Parathyroid adenoma (tissue), 2 donors: ENCODE measurements around the gene IMMP2L.
"Not testable (repeated sequence)": the region's sequence is repeated elsewhere in the genome, so short reads cannot be mapped to it uniquely, and the experiment has no call there.

Experiments used
- H2AFZ ChIP-seq: fragments of 300-600 bp; sonication (generic); one replicate; pipeline ENCODE4 v1.7.0; 2017; ENCODE audit warnings: antibody characterized with exemption, mild to moderate bottlenecking
- H3K27ac ChIP-seq: fragments of 300-600 bp; sonication (generic); one replicate; pipeline ENCODE4 v1.7.0; 2017
- H3K27me3 ChIP-seq: fragments of 300-600 bp; sonication (generic); one replicate; pipeline ENCODE4 v1.7.0; 2017; ENCODE audit warnings: low read length; ENCODE audit not compliant: control insufficient read depth, insufficient read depth
- H3K36me3 ChIP-seq: fragments of 300-600 bp; sonication (generic); one replicate; pipeline ENCODE4 v1.7.0; 2017; ENCODE audit warnings: low read length; ENCODE audit not compliant: control insufficient read depth, insufficient read depth
- H3K4me1 ChIP-seq: fragments of 300-600 bp; sonication (generic); one replicate; pipeline ENCODE4 v1.7.0; 2017; ENCODE audit warnings: control low read depth
- H3K4me2 ChIP-seq: fragments of 300-600 bp; sonication (generic); one replicate; pipeline ENCODE4 v1.7.0; 2017; ENCODE audit warnings: low read length
- H3K4me3 ChIP-seq: fragments of 300-600 bp; sonication (generic); one replicate; pipeline ENCODE4 v1.7.0; 2017; ENCODE audit warnings: low read depth, low read length
- H3K79me2 ChIP-seq: fragments of 300-600 bp; sonication (generic); one replicate; pipeline ENCODE4 v1.7.0; 2017; ENCODE audit warnings: control low read depth
- H3K9ac ChIP-seq: fragments of 300-600 bp; sonication (generic); one replicate; pipeline ENCODE4 v1.7.0; 2017; ENCODE audit warnings: mild to moderate bottlenecking
- H3K9me3 ChIP-seq: fragments of 300-600 bp; sonication (generic); one replicate; pipeline ENCODE4 v1.7.0; 2017; ENCODE audit warnings: low read length; ENCODE audit not compliant: control insufficient read depth
- CTCF ChIP-seq: fragments of 300-600 bp; sonication (generic); IDR thresholded peaks from one replicate; pipeline ENCODE4 v1.7.0; 2017; ENCODE audit warnings: antibody characterized with exemption, mild to moderate bottlenecking
- donor health status: primary hyperparathyroidism.

Gene IMMP2L

GRCh38 chr7:111586711-111587409 is 24.6 kb upstream of the IMMP2L start:
- H3K27me3 ChIP-seq, result no peaks in the 10 kb centered on the region
- H3K4me3 ChIP-seq, result no peak overlapping the region
- H3K36me3 ChIP-seq, result no peaks in the 10 kb centered on the region
- no peak overlapping the region for H3K27ac ChIP-seq
- no peak overlapping the region for H3K4me2 ChIP-seq
- no peak overlapping the region for H3K9ac ChIP-seq
- H3K9me3 ChIP-seq, result no peaks in the 10 kb centered on the region
- no peak overlapping the region for H2AFZ ChIP-seq
- TF ChIP-seq CTCF, result no peak
- H3K79me2 ChIP-seq, result no peaks in the 10 kb centered on the region
- H3K4me1 ChIP-seq, result no peaks in the 10 kb centered on the region

GRCh38 chr7:111581784-111582488 is 19.6 kb upstream of the IMMP2L start:
- H3K9me3 ChIP-seq, H3K79me2 ChIP-seq, H2AFZ ChIP-seq, H3K9ac ChIP-seq, H3K27me3 ChIP-seq, H3K27ac ChIP-seq, H3K36me3 ChIP-seq, H3K4me3 ChIP-seq, H3K4me2 ChIP-seq, H3K4me1 ChIP-seq: not testable (repeated sequence)

GRCh38 chr7:111581207-111581606 is 18.9 kb upstream of the IMMP2L start:
- not testable (repeated sequence) for H3K27me3 ChIP-seq, H3K4me1 ChIP-seq, H3K4me3 ChIP-seq, H3K9me3 ChIP-seq, H3K4me2 ChIP-seq, H3K27ac ChIP-seq, H3K36me3 ChIP-seq, H3K79me2 ChIP-seq, H2AFZ ChIP-seq, H3K9ac ChIP-seq

GRCh38 chr7:111578754-111579153 is 16.5 kb upstream of the IMMP2L start:
- no peak overlapping the region for H3K4me2 ChIP-seq
- no peak overlapping the region for H3K4me3 ChIP-seq
- no peaks in the 10 kb centered on the region for H3K9me3 ChIP-seq
- no peaks in the 10 kb centered on the region for H3K4me1 ChIP-seq
- no peaks in the 10 kb centered on the region for H3K27me3 ChIP-seq
- H3K27ac ChIP-seq, result no peak overlapping the region
- H3K79me2 ChIP-seq, result no peaks in the 10 kb centered on the region
- no peaks in the 10 kb centered on the region for H3K36me3 ChIP-seq
- no peak overlapping the region for H3K9ac ChIP-seq
- H2AFZ ChIP-seq, result no peak overlapping the region
- TF ChIP-seq CTCF, result no peak

- H2AFZ ChIP-seq, result no peak overlapping the region
- H3K27me3 ChIP-seq, result no peaks in the 10 kb centered on the region
- no peaks in the 10 kb centered on the region for H3K9me3 ChIP-seq
- H3K79me2 ChIP-seq, result no peaks in the 10 kb centered on the region
- TF ChIP-seq CTCF, result no peak
- H3K27ac ChIP-seq, result no peak overlapping the region
- H3K4me2 ChIP-seq, result no peak overlapping the region
- H3K9ac ChIP-seq, result no peak overlapping the region
- no peaks in the 10 kb centered on the region for H3K36me3 ChIP-seq
- H3K4me1 ChIP-seq, result no peaks in the 10 kb centered on the region
- H3K4me3 ChIP-seq, result no peak overlapping the region
Measured at GRCh38 chr7:111571720-111572119, 9.4 kb upstream of the IMMP2L start.
